GM13976 (cell line): ENCODE measurements around the gene FAM53B.
A peak's percentile ranks its signal among the peaks of the same experiment; 100 is the strongest.

Experiments
- DNase-seq: peaks from one replicate; pipeline ENCODE4 v3.0.0; 2012; ENCODE audit warnings: low spot score
- in situ Hi-C: fragments of 300-500 bp; cut with MboI; formaldehyde crosslinking; loops from one replicate; pipeline ENCODE4 v1.12.0; 2022; ENCODE audit warnings: low sequenced_read_pairs, mixed read lengths, inconsistent platforms; ENCODE audit not compliant: unreplicated experiment
- TF ChIP-seq, protein P1 (sequence below): IDR thresholded peaks from 2 replicates; pipeline ENCODE4 v1.5.1; 2012; ENCODE audit warnings: borderline replicate concordance, mild to moderate bottlenecking; ENCODE audit not compliant: insufficient read depth; ENCODE audit errors: extremely low read depth, missing control alignments, control extremely low read depth

FAM53B gene

DNA sequence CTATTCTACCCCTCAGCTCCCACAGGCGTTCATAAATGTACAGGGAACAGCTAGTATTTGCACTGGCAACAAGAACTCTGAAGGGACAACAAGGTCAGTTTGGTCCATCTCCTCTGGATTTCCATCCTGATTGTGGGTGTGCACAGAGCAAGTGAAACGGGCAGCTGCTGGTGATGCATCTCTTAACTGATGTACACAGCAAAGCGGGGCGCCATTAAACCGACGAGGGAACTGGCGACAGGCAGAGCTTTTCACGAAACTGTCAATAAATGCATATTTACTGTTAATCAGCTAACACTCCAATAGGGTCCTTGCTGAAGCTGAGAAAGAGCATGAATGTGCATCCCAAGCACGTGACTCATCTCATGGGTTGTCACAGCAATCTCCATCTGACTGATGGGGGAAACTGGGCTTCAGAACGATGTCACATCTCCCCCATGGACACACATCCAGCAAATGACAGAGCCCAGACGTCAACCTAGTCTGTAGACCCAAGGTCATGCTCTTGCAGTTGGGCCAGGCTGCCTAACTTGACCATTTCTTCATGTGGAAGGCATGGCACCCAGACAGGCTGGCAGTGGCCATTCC, 54.2 kb downstream of the FAM53B start:
- TF ChIP-seq, protein P1, sequence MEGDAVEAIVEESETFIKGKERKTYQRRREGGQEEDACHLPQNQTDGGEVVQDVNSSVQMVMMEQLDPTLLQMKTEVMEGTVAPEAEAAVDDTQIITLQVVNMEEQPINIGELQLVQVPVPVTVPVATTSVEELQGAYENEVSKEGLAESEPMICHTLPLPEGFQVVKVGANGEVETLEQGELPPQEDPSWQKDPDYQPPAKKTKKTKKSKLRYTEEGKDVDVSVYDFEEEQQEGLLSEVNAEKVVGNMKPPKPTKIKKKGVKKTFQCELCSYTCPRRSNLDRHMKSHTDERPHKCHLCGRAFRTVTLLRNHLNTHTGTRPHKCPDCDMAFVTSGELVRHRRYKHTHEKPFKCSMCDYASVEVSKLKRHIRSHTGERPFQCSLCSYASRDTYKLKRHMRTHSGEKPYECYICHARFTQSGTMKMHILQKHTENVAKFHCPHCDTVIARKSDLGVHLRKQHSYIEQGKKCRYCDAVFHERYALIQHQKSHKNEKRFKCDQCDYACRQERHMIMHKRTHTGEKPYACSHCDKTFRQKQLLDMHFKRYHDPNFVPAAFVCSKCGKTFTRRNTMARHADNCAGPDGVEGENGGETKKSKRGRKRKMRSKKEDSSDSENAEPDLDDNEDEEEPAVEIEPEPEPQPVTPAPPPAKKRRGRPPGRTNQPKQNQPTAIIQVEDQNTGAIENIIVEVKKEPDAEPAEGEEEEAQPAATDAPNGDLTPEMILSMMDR, result no peak
- no peak for DNase-seq
- in situ Hi-C loops, result no loop called here

DNA sequence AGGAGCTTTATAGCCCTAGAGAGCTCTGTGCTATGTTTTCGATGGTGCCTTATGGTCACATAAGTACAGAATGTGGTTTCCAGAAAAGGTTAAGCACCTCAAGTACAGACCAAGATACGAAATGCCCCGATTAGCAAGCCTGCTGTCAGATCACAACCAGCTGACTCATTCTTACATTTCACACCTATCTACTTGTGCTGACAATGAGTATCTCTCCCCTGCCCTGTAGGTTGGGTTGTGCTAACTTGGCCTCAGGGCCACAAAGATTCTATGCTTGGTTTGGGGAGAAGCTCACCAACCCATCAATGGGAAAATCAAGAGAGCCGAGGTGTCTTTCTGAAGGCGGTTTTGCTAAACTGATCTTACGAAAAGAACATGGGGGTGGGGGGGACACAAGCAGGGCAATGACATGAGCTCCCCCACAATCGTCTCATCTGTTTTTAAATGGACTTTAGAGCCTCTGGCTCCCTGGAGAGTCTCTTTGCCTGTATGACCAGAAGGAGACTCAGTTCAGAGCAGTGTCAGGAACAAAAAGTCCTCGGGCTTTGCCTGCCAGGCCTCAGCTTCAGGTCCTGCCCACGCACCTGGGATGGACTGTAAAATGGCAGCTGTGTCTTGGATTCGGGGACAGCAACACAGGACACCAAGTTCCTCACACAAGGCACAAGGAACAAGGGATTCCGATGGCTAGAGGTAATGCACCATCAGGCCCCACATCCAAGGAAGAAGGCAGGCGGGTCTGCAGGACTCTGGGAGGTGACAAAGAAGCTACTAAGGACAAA, 55.1 kb downstream of the FAM53B start:
- TF ChIP-seq, protein P1, result no peak
- in situ Hi-C loops, result no loop called here
- DNase-seq, result peak; percentile 85

DNA sequence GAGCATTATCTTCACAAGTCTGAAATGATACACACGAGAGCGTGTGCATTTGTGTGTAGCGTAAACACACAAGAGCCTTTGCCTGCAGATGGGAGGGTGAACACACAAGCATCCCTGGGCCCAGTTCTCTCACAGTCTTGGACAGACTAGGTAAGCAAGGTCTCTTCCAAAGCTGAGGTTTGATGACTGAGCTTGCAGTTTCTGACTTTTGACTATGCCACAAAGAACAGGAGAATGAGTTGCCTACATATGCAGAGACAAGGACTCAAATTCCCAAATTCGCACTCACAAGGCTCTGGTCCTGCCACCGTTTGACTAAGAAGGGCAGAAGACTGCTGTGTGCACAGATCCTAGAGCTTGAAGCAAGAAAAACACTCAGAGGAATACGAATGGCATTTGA, 55.8 kb downstream of the FAM53B start:
- DNase-seq, result no peak
- in situ Hi-C loops, result no loop called here
- TF ChIP-seq, protein P1, result no peak

DNA sequence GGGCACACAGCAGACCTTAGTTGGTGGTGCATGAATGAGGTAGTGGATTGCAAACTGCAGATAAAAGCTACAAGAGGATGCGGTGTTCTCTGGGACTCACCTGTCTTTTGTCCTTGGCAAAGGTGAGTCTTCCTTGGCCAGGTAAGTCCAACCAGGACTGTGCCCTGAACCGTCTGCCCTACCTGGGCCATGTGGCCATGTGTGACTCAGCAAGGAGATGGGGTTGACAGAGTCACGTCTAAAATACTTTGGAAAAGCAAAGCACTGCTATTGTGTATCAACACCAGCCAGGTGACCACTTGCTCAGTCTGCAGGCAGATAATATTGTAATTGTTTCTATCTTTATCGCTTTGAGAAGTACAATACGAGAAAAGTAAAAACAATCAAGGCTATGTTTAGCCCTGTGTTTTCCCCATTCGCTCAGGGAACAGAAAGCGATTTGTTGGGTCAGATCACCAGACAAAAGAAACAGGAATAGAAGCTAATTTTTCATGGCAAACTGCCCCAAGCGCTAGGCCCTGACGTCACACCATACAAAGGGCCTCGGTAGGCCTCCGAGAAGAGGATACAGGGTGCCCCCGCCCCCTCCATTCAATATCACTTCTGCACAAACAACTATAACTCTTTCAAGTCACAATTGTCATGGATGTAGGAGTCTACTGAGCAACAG, 57.3 kb downstream of the FAM53B start:
- TF ChIP-seq, protein P1, result no peak
- DNase-seq, result no peak
- in situ Hi-C loops, result no loop called here

DNA sequence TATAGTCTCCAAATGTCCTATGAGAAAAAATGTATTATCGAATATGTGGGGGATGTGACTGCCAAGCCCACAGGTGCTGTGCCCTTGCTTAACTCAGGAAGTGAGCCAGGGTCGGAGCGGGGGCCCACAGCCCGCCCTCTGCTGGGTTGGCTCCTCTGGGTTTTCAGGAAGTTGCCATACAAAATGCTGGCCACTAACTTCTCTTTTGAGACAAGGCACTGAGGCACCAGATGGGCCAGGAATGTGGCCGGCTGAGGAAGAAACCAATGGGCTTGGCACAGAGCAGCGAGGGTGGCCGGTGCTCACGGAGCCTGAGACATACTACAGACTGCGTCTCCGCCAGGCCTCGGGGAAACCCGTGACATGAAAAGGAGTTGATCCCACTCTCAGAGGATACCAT, 58.9 kb downstream of the FAM53B start:
- TF ChIP-seq, protein P1, result no peak
- no peak for DNase-seq
- in situ Hi-C loops, result no loop called here

DNA sequence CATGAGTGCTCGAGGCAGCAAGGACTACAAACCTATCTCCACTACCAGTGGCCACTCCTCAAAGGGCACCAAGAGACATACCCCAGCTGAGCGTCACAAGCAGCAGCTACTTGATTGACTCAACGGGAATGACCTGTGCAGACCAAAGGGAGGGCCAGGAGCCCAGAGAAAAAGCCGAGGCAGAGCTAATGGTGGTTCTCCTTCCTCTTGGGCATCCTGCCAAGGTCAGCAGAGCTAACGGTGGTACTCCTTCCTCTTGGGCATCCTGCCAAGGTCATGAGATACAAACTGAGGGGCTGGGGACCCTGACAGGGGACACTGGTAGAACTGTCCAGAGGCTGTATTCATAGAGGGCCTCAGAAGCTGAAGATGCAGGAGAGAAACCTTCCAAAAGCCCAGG, 60.4 kb downstream of the FAM53B start:
- in situ Hi-C loops, result no loop called here
- TF ChIP-seq, protein P1, result no peak
- DNase-seq, result no peak
